ENCODE measurements around the gene PGM1. TPM values are rescaled to one million over a fixed set of nuclear protein-coding genes. Genes with fewer than 3 reads are reported as not detected.

PGM1 gene
- total RNA-seq = 10 to 100 TPM; 18.8 to 20.7 TPM
- 10 to 100 TPM; 32.5 to 48.3 TPM for polyA plus RNA-seq

DNA sequence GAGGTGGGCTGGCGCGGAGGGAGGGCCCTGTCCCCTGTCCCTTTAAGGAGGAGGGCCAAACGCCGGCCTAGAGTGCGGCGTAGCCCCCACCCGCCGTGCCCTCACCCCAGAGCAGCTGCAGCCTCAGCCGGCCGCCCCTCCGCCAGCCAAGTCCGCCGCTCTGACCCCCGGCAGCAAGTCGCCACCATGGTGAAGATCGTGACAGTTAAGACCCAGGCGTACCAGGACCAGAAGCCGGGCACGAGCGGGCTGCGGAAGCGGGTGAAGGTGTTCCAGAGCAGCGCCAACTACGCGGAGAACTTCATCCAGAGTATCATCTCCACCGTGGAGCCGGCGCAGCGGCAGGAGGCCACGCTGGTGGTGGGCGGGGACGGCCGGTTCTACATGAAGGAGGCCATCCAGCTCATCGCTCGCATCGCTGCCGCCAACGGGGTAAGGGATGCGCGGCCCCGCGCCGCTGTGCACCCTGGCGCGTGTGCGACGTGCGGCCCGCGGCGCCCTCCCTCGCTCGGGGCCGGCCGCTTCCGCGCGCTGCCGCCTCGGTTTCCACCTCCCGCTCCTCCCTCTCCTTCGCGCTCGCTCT lies at the start of gene PGM1:
TSS of gene PGM1 (plus strand) at position 109 of the 583 bp plus-strand sequence. CDS start at position 187, 78 bp downstream.
- intact Hi-C loops (cut with micrococcal nuclease) = loop anchor here (1.0 to 5.0 kb wide), 4 partner anchors 70 to 906 kb away; partner anchors contain the start of genes ALG6, DOCK7, EFCAB7 and ITGB3BP
- Histone ChIP-seq H3K27me3 (ENCODE audit: insufficient read depth, low read length) (no peaks in the 10 kb centered on the region), H3K36me3 (ENCODE audit: insufficient read depth, low read length) (no peaks in the 10 kb centered on the region), H3K9me3 (ENCODE audit: control insufficient read depth in 1 of 2, low read length in 2 of 2) (no peaks in the 10 kb centered on the region), H3K4me3 (ENCODE audit: low read length in 2 of 2) (peak within 1 kb of the TSS; percentile 48 to 94), H3K4me1 (ENCODE audit: insufficient read depth, low read length) (peaks cover 10% of the 10 kb centered on the region), H3K27ac (ENCODE audit: low read depth, low read length) (peak within 1 kb of the TSS; percentile 73)
- H3K4me1 Mint-ChIP-seq = peaks cover 22 to 36% (median 28%) of the 10 kb centered on the region in 4 donors
- H3K36me3 Mint-ChIP-seq = peaks cover 0 to 12% of the 10 kb centered on the region in 2 donors
- CTCF ChIA-PET (ENCODE audit: partially characterized antibody) = interaction anchor here (0.6 to 1.4 kb wide), 4 partner anchors 11 to 18 kb away, joined by 3 read pairs; no protein-coding TSS in a partner anchor
- peaks cover 0 to 5% (median 0%) of the 10 kb centered on the region in 8 donors for H3K9me3 Mint-ChIP-seq
- peak; percentile 78 to 83 (median 82) for DNase-seq
- POLR2A ChIA-PET (ENCODE audit: partially characterized antibody) = interaction anchor here (0.6 to 2.6 kb wide), 14 partner anchors 11 to 1373 kb away, joined by 3 to 14 read pairs (median 4); partner anchors contain the start of genes EFCAB7, ITGB3BP and JAK1
- H3K4me3 Mint-ChIP-seq = peak within 1 kb of the TSS; percentile 95 to 99 (median 98)
- H3K27ac Mint-ChIP-seq = peak within 1 kb of the TSS; percentile 96 to 100 (median 99)
- no peaks in the 10 kb centered on the region for H3K27me3 Mint-ChIP-seq

GRCh38 chr1:63545780-63546179 lies 47.4 kb upstream of the PGM1 start:
- H3K4me1 Mint-ChIP-seq = peaks cover 0 to 2% (median 0%) of the 10 kb centered on the region in 4 donors
- H3K27me3 ChIP-seq (ENCODE audit: insufficient read depth, low read length) = no peaks in the 10 kb centered on the region
- no peaks in the 10 kb centered on the region for H3K4me1 ChIP-seq (ENCODE audit: insufficient read depth, low read length)
- no peak overlapping the region for H3K27ac Mint-ChIP-seq
- H3K27me3 Mint-ChIP-seq = no peaks in the 10 kb centered on the region
- intact Hi-C loops (cut with micrococcal nuclease) = no loop called here
- H3K36me3 Mint-ChIP-seq = peaks cover 21 to 30% of the 10 kb centered on the region in 2 donors
- ChIA-PET POLR2A (ENCODE audit: partially characterized antibody) (no interaction called here), CTCF (ENCODE audit: partially characterized antibody) (no interaction called here)
- no peak for DNase-seq
- no peaks in the 10 kb centered on the region for H3K9me3 ChIP-seq (ENCODE audit: control insufficient read depth in 1 of 2, low read length in 2 of 2)
- H3K36me3 ChIP-seq (ENCODE audit: insufficient read depth, low read length) = no peaks in the 10 kb centered on the region
- H3K4me3 Mint-ChIP-seq = no peak overlapping the region
- H3K27ac ChIP-seq (ENCODE audit: low read depth, low read length) = no peak overlapping the region
- no peak overlapping the region for H3K4me3 ChIP-seq (ENCODE audit: low read length in 2 of 2)
- H3K9me3 Mint-ChIP-seq = no peaks in the 10 kb centered on the region

GRCh38 chr1:63547621-63548294 lies 45.5 kb upstream of the PGM1 start:
- H3K9me3 ChIP-seq (ENCODE audit: control insufficient read depth in 1 of 2, low read length in 2 of 2) = no peaks in the 10 kb centered on the region
- H3K4me3 ChIP-seq (ENCODE audit: low read length in 2 of 2) = no peak overlapping the region
- intact Hi-C loops (cut with micrococcal nuclease) = no loop called here
- Mint-ChIP-seq H3K27me3 (no peaks in the 10 kb centered on the region), H3K4me1 (no peaks in the 10 kb centered on the region), H3K27ac (peak overlapping the region in 3 of 7 donors; percentile 25 to 58 (median 37)), H3K36me3 (peaks cover 22 to 30% of the 10 kb centered on the region in 2 donors), H3K9me3 (no peaks in the 10 kb centered on the region), H3K4me3 (no peak overlapping the region)
- no peak for DNase-seq
- no peak overlapping the region for H3K27ac ChIP-seq (ENCODE audit: low read depth, low read length)
- no peaks in the 10 kb centered on the region for H3K4me1 ChIP-seq (ENCODE audit: insufficient read depth, low read length)
- H3K36me3 ChIP-seq (ENCODE audit: insufficient read depth, low read length) = no peaks in the 10 kb centered on the region
- ChIA-PET POLR2A (ENCODE audit: partially characterized antibody) (no interaction called here), CTCF (ENCODE audit: partially characterized antibody) (interaction anchor here (1.0 to 2.1 kb wide), 2 partner anchors 9 to 11 kb away, joined by 4 to 7 read pairs; no protein-coding TSS in a partner anchor)
- no peaks in the 10 kb centered on the region for H3K27me3 ChIP-seq (ENCODE audit: insufficient read depth, low read length)

DNA sequence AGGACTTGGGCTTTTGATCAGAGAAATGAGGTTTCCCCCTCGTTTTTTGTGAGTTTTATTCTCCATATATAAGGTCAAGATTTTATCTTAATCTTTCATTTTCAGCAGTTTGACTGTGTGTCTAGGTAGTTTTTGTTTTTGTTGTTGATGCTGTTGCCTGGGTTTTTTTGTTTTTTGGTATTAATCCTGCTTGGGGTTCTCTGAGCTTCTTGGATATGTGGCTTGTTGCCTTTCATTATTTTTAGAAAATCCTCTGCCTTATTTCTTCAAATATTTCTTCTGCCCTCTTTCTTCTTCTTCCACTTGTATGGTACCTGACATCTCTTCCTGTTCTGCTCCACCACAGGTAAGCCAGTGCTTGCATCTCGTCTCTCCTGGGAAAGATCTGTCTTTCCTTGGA lies 44.9 kb upstream of the PGM1 start:
- H3K27ac ChIP-seq (ENCODE audit: low read depth, low read length) = no peak overlapping the region
- H3K27me3 ChIP-seq (ENCODE audit: insufficient read depth, low read length) = no peaks in the 10 kb centered on the region
- H3K9me3 Mint-ChIP-seq = no peaks in the 10 kb centered on the region
- H3K27me3 Mint-ChIP-seq = no peaks in the 10 kb centered on the region
- intact Hi-C loops (cut with micrococcal nuclease) = no loop called here
- H3K36me3 Mint-ChIP-seq = peaks cover 25 to 30% of the 10 kb centered on the region in 2 donors
- no peak overlapping the region for H3K4me3 Mint-ChIP-seq
- no peaks in the 10 kb centered on the region for H3K36me3 ChIP-seq (ENCODE audit: insufficient read depth, low read length)
- H3K27ac Mint-ChIP-seq = no peak overlapping the region
- no peaks in the 10 kb centered on the region for H3K4me1 ChIP-seq (ENCODE audit: insufficient read depth, low read length)
- no peaks in the 10 kb centered on the region for H3K9me3 ChIP-seq (ENCODE audit: control insufficient read depth in 1 of 2, low read length in 2 of 2)
- DNase-seq = no peak
- CTCF ChIA-PET (ENCODE audit: partially characterized antibody) = interaction anchor here (1.0 to 2.1 kb wide), 2 partner anchors 10 kb away, joined by 4 to 7 read pairs; no protein-coding TSS in a partner anchor
- POLR2A ChIA-PET (ENCODE audit: partially characterized antibody) = no interaction called here
- no peaks in the 10 kb centered on the region for H3K4me1 Mint-ChIP-seq
- no peak overlapping the region for H3K4me3 ChIP-seq (ENCODE audit: low read length in 2 of 2)

DNA sequence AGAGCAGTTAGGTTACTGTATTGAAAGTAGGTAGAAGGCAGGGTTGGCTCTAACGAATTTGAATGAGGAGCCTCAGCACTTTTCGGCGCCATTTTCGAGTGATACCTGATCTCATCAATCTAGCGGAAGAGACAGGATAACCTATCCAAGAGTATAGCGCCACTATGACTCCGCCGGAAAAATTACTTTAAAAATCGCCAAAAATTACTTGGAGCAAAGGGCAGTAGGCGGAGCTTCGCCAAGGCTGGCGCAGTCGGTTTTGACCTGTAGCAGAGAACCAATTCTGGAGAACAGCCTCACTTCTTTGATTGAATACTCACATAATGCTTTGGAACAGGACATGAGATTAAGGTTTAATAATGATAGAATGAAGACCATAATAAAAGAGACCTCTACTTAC lies 44.3 kb upstream of the PGM1 start:
- Histone ChIP-seq H3K9me3 (ENCODE audit: control insufficient read depth in 1 of 2, low read length in 2 of 2) (no peaks in the 10 kb centered on the region), H3K27ac (ENCODE audit: low read depth, low read length) (no peak overlapping the region), H3K4me3 (ENCODE audit: low read length in 2 of 2) (no peak overlapping the region), H3K36me3 (ENCODE audit: insufficient read depth, low read length) (no peaks in the 10 kb centered on the region), H3K4me1 (ENCODE audit: insufficient read depth, low read length) (no peaks in the 10 kb centered on the region), H3K27me3 (ENCODE audit: insufficient read depth, low read length) (no peaks in the 10 kb centered on the region)
- no peak for DNase-seq
- no peak overlapping the region for H3K4me3 Mint-ChIP-seq
- H3K27me3 Mint-ChIP-seq = no peaks in the 10 kb centered on the region
- CTCF ChIA-PET (ENCODE audit: partially characterized antibody) = interaction anchor here (1.0 to 2.1 kb wide), 2 partner anchors 9 to 10 kb away, joined by 4 to 7 read pairs; no protein-coding TSS in a partner anchor
- peaks cover 29 to 30% of the 10 kb centered on the region in 2 donors for H3K36me3 Mint-ChIP-seq
- intact Hi-C loops (cut with micrococcal nuclease) = no loop called here
- H3K4me1 Mint-ChIP-seq = no peaks in the 10 kb centered on the region
- no peak overlapping the region for H3K27ac Mint-ChIP-seq
- H3K9me3 Mint-ChIP-seq = no peaks in the 10 kb centered on the region
- POLR2A ChIA-PET (ENCODE audit: partially characterized antibody) = no interaction called here

DNA sequence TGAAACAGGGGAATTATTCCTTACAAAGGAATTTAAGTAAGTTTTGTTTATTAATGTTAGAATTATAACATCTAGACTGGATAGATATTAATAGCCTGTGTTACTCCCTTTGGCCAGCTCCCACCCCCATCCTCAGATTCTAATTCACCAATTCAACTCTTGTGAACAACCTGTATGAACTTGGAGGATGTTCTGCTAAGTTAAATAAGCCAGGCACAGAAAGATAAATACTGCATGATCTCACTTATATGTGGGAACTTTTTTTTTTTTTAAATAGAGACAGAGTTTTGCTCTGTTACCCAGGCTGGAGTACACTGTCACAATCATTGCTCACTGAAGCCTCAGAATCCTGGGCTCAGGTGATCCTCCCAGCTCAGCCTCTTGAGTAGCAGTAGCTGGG lies 37.7 kb upstream of the PGM1 start:
- no peaks in the 10 kb centered on the region for H3K4me1 ChIP-seq (ENCODE audit: insufficient read depth, low read length)
- intact Hi-C loops (cut with micrococcal nuclease) = loop anchor here (5.0 kb wide), 1 partner anchor 692 kb away; no protein-coding TSS in a partner anchor
- H3K27ac ChIP-seq (ENCODE audit: low read depth, low read length) = no peak overlapping the region
- no peak for DNase-seq
- no peaks in the 10 kb centered on the region for H3K9me3 ChIP-seq (ENCODE audit: control insufficient read depth in 1 of 2, low read length in 2 of 2)
- ChIA-PET CTCF (ENCODE audit: partially characterized antibody) (interaction anchor here (1.0 to 2.5 kb wide), 2 partner anchors 136 to 691 kb away, joined by 4 to 8 read pairs; no protein-coding TSS in a partner anchor), POLR2A (ENCODE audit: partially characterized antibody) (no interaction called here)
- no peak overlapping the region for H3K4me3 ChIP-seq (ENCODE audit: low read length in 2 of 2)
- no peaks in the 10 kb centered on the region for H3K36me3 ChIP-seq (ENCODE audit: insufficient read depth, low read length)
- H3K27me3 Mint-ChIP-seq = no peaks in the 10 kb centered on the region
- no peaks in the 10 kb centered on the region for H3K27me3 ChIP-seq (ENCODE audit: insufficient read depth, low read length)
- H3K4me3 Mint-ChIP-seq = no peak overlapping the region
- H3K27ac Mint-ChIP-seq = no peak overlapping the region
- no peaks in the 10 kb centered on the region for H3K9me3 Mint-ChIP-seq
- H3K4me1 Mint-ChIP-seq = peaks cover 0 to 2% (median 0%) of the 10 kb centered on the region in 4 donors
- peaks cover 4 to 14% of the 10 kb centered on the region in 2 donors for H3K36me3 Mint-ChIP-seq

GRCh38 chr1:63557365-63557987 lies 35.7 kb upstream of the PGM1 start:
- no peaks in the 10 kb centered on the region for H3K27me3 Mint-ChIP-seq
- H3K4me3 ChIP-seq (ENCODE audit: low read length in 2 of 2) = no peak overlapping the region
- no peaks in the 10 kb centered on the region for H3K9me3 ChIP-seq (ENCODE audit: control insufficient read depth in 1 of 2, low read length in 2 of 2)
- POLR2A ChIA-PET (ENCODE audit: partially characterized antibody) = no interaction called here
- no peaks in the 10 kb centered on the region for H3K4me1 ChIP-seq (ENCODE audit: insufficient read depth, low read length)
- H3K4me1 Mint-ChIP-seq = peaks cover 0 to 2% (median 0%) of the 10 kb centered on the region in 4 donors
- no peaks in the 10 kb centered on the region for H3K36me3 ChIP-seq (ENCODE audit: insufficient read depth, low read length)
- H3K36me3 Mint-ChIP-seq = peaks cover 12 to 13% of the 10 kb centered on the region in 2 donors
- H3K27ac ChIP-seq (ENCODE audit: low read depth, low read length) = no peak overlapping the region
- no peak for DNase-seq
- no peaks in the 10 kb centered on the region for H3K9me3 Mint-ChIP-seq
- no peak overlapping the region for H3K4me3 Mint-ChIP-seq
- H3K27ac Mint-ChIP-seq = no peak overlapping the region
- CTCF ChIA-PET (ENCODE audit: partially characterized antibody) = interaction anchor here (0.7 to 1.7 kb wide), 9 partner anchors 9 to 689 kb away, joined by 3 to 9 read pairs (median 4); no protein-coding TSS in a partner anchor
- no peaks in the 10 kb centered on the region for H3K27me3 ChIP-seq (ENCODE audit: insufficient read depth, low read length)
- intact Hi-C loops (cut with micrococcal nuclease) = loop anchor here (5.0 kb wide), 1 partner anchor 690 kb away; no protein-coding TSS in a partner anchor

Data from CD4-positive, alpha-beta memory T cell (primary cell).